ENCODE data around the gene TRO.

TRO gene

GRCh38 chrX:54920610-54921426 lies at the start of gene TRO:
TRO (plus strand) TSS chrX:54920824; CDS start chrX:54922247, 1,423 bp downstream.
- no peak for DNase-seq (ENCODE audit: low read depth)

GRCh38 chrX:54885740-54886139 lies 34.9 kb upstream of the TRO start:
- DNase-seq (ENCODE audit: low read depth): no peak

- no peak for DNase-seq (ENCODE audit: low read depth)
Observed at GRCh38 chrX:54891573-54891972, 29.1 kb upstream of the TRO start.

- no peak for DNase-seq (ENCODE audit: low read depth)
Observed at GRCh38 chrX:54894159-54894558, 26.5 kb upstream of the TRO start.

GRCh38 chrX:54909941-54910340 lies 10.7 kb upstream of the TRO start:
- no peak for DNase-seq (ENCODE audit: low read depth)

GRCh38 chrX:54921427-54922021 lies 900 bp downstream of the TRO start:
- peak; percentile 25 for DNase-seq (ENCODE audit: low read depth)

GRCh38 chrX:54922547-54922946 lies 1.9 kb downstream of the TRO start:
- DNase-seq (ENCODE audit: low read depth): no peak

- no peak for DNase-seq (ENCODE audit: low read depth)
Observed at GRCh38 chrX:54923376-54923775, 2.8 kb downstream of the TRO start.

- no peak for DNase-seq (ENCODE audit: low read depth)
Observed at GRCh38 chrX:54926978-54927377, 6.4 kb downstream of the TRO start.

GRCh38 chrX:54928876-54929275 lies 8.3 kb downstream of the TRO start:
- DNase-seq (ENCODE audit: low read depth): no peak

GRCh38 chrX:54930291-54931049 lies 9.8 kb downstream of the TRO start:
- no peak for DNase-seq (ENCODE audit: low read depth)

- no peak for DNase-seq (ENCODE audit: low read depth)
Observed at GRCh38 chrX:54931107-54931506, 10.5 kb downstream of the TRO start.

GRCh38 chrX:54933150-54933826 lies 12.7 kb downstream of the TRO start:
- DNase-seq (ENCODE audit: low read depth): no peak

- DNase-seq (ENCODE audit: low read depth): no peak
Observed at GRCh38 chrX:54934058-54934457, 13.4 kb downstream of the TRO start.

GRCh38 chrX:54934890-54935289 lies 14.3 kb downstream of the TRO start:
- DNase-seq (ENCODE audit: low read depth): no peak

GRCh38 chrX:54935306-54935705 lies 14.7 kb downstream of the TRO start:
- no peak for DNase-seq (ENCODE audit: low read depth)

- DNase-seq (ENCODE audit: low read depth): no peak
Observed at GRCh38 chrX:54937416-54937815, 16.8 kb downstream of the TRO start.

GRCh38 chrX:54944816-54945215 lies 24.2 kb downstream of the TRO start:
- no peak for DNase-seq (ENCODE audit: low read depth)

GRCh38 chrX:54945224-54945623 lies 24.6 kb downstream of the TRO start:
- no peak for DNase-seq (ENCODE audit: low read depth)

- no peak for DNase-seq (ENCODE audit: low read depth)
Observed at GRCh38 chrX:54950730-54951375, 30.2 kb downstream of the TRO start.

- no peak for DNase-seq (ENCODE audit: low read depth)
Observed at GRCh38 chrX:54961750-54962149, 41.1 kb downstream of the TRO start.
